Activated T-cell treated with anti-CD3 and anti-CD28 coated beads, Interleukin-2, amount 50 U/mL, for 72 hours (primary cell): ENCODE data around the gene WDR73. TPM values are rescaled to one million over a fixed set of nuclear protein-coding genes. Genes with fewer than 3 reads are reported as not detected.
"Not testable (repeated sequence)": the region's sequence is repeated elsewhere in the genome, so short reads cannot be mapped to it uniquely, and the experiment has no call there.

Experiments
- ATAC-seq, 2 donors: fragments of 150-1000 bp; cut with Tn5 transposase; replicated peaks in 1 of 2; 2 replicates each; pipeline ENCODE4 v1.10.0; 2021; ENCODE audit warnings: moderate library complexity in 2 of 2, mild to moderate bottlenecking in 1 of 2
- DNase-seq, 2 donors: peaks; one replicate each; pipeline ENCODE4 v3.0.0; 2021 to 2022; ENCODE audit warnings: mixed read lengths in 1 of 2
- H3K27ac Mint-ChIP-seq: one replicate; pipeline ENCODE4 v1.8.0; 2022; ENCODE audit warnings: mild to moderate bottlenecking, moderate library complexity, mixed read lengths
- H3K27me3 Mint-ChIP-seq: one replicate; pipeline ENCODE4 v1.8.0; 2022; ENCODE audit warnings: low read depth, mixed read lengths
- H3K36me3 Mint-ChIP-seq, 2 donors: one replicate each; pipeline ENCODE4 v1.8.0; 2022; ENCODE audit warnings: mixed read lengths in 2 of 2, mild to moderate bottlenecking in 1 of 2; ENCODE audit not compliant: insufficient read depth in 2 of 2
- H3K4me1 Mint-ChIP-seq: one replicate; pipeline ENCODE4 v1.8.0; 2022; ENCODE audit warnings: low read depth, mixed read lengths
- H3K4me3 Mint-ChIP-seq, 2 donors: one replicate each; pipeline ENCODE4 v1.8.0; 2022; ENCODE audit warnings: mild to moderate bottlenecking in 2 of 2, mixed read lengths in 2 of 2, moderate library complexity in 2 of 2
- H3K9me3 Mint-ChIP-seq, 2 donors: one replicate each; pipeline ENCODE4 v1.8.0; 2022; ENCODE audit warnings: mixed read lengths in 2 of 2
- total RNA-seq, 2 donors: library from RNA; stranded (reverse); gene quantifications; one replicate each; pipeline ENCODE4 v1.2.3, GENCODE V29; 2022

The WDR73 gene
- total RNA-seq, 2 donors from 2014 or later, result 16.1 to 16.7 TPM

GRCh38 chr15:84648539-84648938 is 5.5 kb downstream of the WDR73 start:
- no peak for ATAC-seq
- peaks cover 37% of the 10 kb centered on the region for H3K4me1 Mint-ChIP-seq
- no peaks in the 10 kb centered on the region for H3K27me3 Mint-ChIP-seq
- H3K4me3 Mint-ChIP-seq, result no peak overlapping the region
- no peaks in the 10 kb centered on the region for H3K9me3 Mint-ChIP-seq
- peaks cover 12 to 30% of the 10 kb centered on the region in 2 donors for H3K36me3 Mint-ChIP-seq
- DNase-seq, result no peak
- H3K27ac Mint-ChIP-seq, result peak overlapping the region; percentile 5

DNA sequence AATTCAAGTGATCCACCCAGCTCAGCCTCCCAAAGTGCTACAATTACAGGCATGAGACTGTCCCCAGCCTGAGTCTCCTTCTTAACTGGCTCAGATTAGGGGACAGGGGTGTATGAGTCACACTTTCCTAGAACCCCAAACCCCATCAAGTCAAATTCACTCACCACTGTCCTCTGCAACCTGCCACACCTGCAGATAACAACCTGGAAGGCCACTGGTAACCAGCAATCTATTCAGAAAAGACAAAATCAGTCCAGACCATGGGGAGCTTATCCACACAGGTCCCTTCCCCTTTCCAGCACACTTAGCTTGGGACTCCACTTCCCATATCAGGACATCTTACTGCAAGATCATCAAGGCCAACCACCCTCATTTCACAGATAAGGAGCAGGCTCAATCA is 6.4 kb downstream of the WDR73 start:
- DNase-seq, result no peak
- peaks cover 12 to 33% of the 10 kb centered on the region in 2 donors for H3K36me3 Mint-ChIP-seq
- peak overlapping the region; percentile 51 for H3K27ac Mint-ChIP-seq

DNA sequence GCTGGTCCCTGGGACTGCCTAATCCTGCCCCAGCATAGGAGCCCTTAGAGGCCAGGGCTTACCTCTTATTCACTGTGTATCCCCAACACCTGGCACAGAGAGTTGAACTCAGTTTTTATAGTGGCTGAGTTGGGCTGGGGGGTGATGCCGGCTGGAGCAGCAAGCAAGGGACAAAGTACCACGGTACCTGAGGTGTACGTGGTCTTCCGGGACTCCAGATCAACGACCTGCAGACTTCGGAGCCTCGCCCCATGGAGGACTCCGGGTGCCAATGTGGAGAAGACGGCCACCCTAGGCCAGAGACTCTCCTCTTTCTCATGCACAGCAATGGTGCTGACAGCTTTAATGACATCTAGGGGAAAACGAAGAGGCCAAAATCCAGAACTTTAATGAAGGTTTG is 8.1 kb downstream of the WDR73 start:
- no peak for ATAC-seq
- Mint-ChIP-seq H3K4me1 (peaks cover 19% of the 10 kb centered on the region), H3K4me3 (no peak overlapping the region)

More for the DNA sequence above, 6.4 kb downstream of the WDR73 start:
- H3K4me1 Mint-ChIP-seq, result peaks cover 29% of the 10 kb centered on the region
- no peaks in the 10 kb centered on the region for H3K9me3 Mint-ChIP-seq
- ATAC-seq, result peak; percentile 13 to 19
- no peak overlapping the region for H3K4me3 Mint-ChIP-seq
- H3K27me3 Mint-ChIP-seq, result no peaks in the 10 kb centered on the region

GRCh38 chr15:84645496-84645895 is 8.6 kb downstream of the WDR73 start:
- no peak for ATAC-seq
- H3K4me1 Mint-ChIP-seq, result peaks cover 23% of the 10 kb centered on the region
- H3K9me3 Mint-ChIP-seq, result no peaks in the 10 kb centered on the region
- no peak overlapping the region for H3K27ac Mint-ChIP-seq
- H3K27me3 Mint-ChIP-seq, result no peaks in the 10 kb centered on the region
- peaks cover 6 to 22% of the 10 kb centered on the region in 2 donors for H3K36me3 Mint-ChIP-seq
- H3K4me3 Mint-ChIP-seq, result no peak overlapping the region
- no peak for DNase-seq

More for the DNA sequence above, 8.1 kb downstream of the WDR73 start:
- no peaks in the 10 kb centered on the region for H3K27me3 Mint-ChIP-seq
- peaks cover 6 to 22% of the 10 kb centered on the region in 2 donors for H3K36me3 Mint-ChIP-seq
- no peaks in the 10 kb centered on the region for H3K9me3 Mint-ChIP-seq
- no peak for DNase-seq
- no peak overlapping the region for H3K27ac Mint-ChIP-seq

DNA sequence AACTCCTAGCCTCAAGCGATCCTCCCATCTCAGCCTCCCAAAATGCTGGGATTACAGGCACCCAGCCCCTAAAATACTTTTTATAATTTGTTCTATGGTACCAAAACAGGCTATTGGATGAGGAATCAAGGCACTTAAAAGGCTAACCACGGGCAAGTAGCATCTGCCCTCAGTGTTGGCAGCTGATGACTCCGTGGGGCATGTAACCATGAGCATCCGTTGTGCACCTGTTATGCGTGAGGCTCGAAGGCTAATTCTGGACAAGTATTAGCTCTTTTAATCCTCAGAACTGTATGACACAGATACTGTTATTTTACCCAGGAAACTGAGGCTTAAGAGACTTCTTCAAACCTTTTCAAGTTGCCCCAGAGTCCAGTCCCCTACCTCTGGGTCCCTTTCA is 10.2 kb downstream of the WDR73 start:
- Mint-ChIP-seq H3K4me3 (no peak overlapping the region), H3K36me3 (peaks cover 4 to 15% of the 10 kb centered on the region in 2 donors), H3K4me1 (peaks cover 19% of the 10 kb centered on the region), H3K9me3 (no peaks in the 10 kb centered on the region), H3K27me3 (no peaks in the 10 kb centered on the region), H3K27ac (no peak overlapping the region)
- ATAC-seq (no peak), DNase-seq (no peak)

DNA sequence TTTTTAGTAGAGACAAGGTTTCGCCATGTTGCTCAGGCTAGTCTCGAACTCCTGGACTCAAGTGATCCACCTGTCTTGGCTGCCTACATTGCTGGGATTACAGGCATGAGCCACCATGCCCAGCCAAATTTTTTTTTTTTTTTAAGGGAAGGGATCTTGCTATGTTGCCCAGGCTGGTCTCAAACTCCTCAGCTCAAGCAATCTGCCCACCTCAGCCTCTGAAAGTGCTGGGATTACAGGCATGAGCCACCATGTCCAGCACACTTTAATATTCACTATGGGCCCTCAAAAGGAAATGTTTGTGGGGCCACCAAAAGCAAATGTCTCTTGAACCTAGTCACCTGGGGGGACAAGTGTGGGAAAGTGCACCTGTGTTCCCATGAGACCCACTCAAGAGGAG is 11.4 kb downstream of the WDR73 start:
- DNase-seq, H3K4me3 Mint-ChIP-seq, H3K27ac Mint-ChIP-seq, H3K27me3 Mint-ChIP-seq, H3K9me3 Mint-ChIP-seq, ATAC-seq: not testable (repeated sequence)
- Mint-ChIP-seq H3K4me1 (peaks cover 20% of the 10 kb centered on the region), H3K36me3 (peaks cover 7 to 19% of the 10 kb centered on the region in 2 donors)

GRCh38 chr15:84641871-84642270 is 12.2 kb downstream of the WDR73 start:
- Mint-ChIP-seq H3K4me1 (peaks cover 20% of the 10 kb centered on the region), H3K36me3 (peaks cover 7 to 19% of the 10 kb centered on the region in 2 donors), H3K27ac (peak overlapping the region; percentile 73)
- not testable (repeated sequence) for H3K4me3 Mint-ChIP-seq, H3K9me3 Mint-ChIP-seq, ATAC-seq, DNase-seq, H3K27me3 Mint-ChIP-seq

GRCh38 chr15:84638103-84638502 is 16.0 kb downstream of the WDR73 start:
- Mint-ChIP-seq H3K4me3 (peak overlapping the region in 1 of 2 donors; percentile 15), H3K4me1 (peaks cover 48% of the 10 kb centered on the region), H3K27ac (peak overlapping the region; percentile 29), H3K9me3 (no peaks in the 10 kb centered on the region), H3K36me3 (peaks cover 8 to 17% of the 10 kb centered on the region in 2 donors), H3K27me3 (no peaks in the 10 kb centered on the region)
- DNase-seq (no peak), ATAC-seq (no peak)

- Mint-ChIP-seq H3K27me3 (no peaks in the 10 kb centered on the region), H3K27ac (peak overlapping the region; percentile 92), H3K9me3 (no peaks in the 10 kb centered on the region), H3K4me3 (peak overlapping the region; percentile 96 to 97), H3K4me1 (peaks cover 69% of the 10 kb centered on the region), H3K36me3 (peaks cover 9 to 17% of the 10 kb centered on the region in 2 donors)
- ATAC-seq (no peak), DNase-seq (no peak)
Measured at GRCh38 chr15:84634228-84634837, 19.8 kb downstream of the WDR73 start.

DNA sequence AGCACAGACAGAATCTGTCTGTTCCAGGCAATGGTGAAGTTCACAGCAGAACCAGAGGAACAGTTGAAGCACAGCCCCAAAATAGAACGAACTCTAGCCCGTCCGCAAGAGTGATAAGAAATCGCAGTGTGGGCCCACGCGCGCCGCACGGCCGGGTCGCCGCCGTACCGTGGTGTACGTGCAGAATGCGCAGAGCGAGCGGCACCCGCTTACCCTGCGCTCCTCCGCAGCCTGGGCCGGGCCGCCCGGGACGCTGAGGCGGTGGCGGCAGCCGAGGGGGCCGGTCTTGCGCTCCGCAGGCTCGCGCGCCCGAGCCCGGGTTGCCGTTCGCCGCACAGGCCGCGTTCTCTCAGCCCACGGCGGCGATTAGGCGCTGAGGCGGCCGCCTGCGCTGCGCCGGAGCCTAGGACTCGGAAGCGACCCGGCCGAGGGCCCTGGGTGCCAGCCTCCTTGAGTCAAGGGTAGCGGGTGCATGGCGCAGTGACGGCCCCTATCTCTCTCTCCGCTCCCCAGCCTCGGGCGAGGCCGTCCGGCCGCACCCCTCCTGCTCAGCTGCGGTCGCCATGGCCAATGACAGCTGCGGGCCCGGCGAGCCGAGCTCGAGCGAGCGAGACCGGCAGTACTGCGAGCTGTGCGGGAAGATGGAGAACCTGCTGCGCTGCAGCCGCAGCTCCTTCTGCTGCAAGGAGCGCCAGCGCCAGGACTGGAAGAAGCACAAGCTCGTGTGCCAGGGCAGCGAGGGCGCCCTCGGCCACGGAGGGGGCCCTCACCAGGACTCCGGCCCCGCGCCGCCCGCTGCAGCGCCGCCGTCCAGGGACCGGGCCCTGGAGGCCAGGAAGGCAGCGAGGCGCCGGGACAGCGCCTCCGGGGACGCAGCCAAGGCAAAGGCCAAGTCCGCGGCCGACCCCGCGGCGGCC is 20.5 kb downstream of the WDR73 start:
- ATAC-seq (peak; percentile 61 to 62), DNase-seq (peak; percentile 71 to 75)
- no peaks in the 10 kb centered on the region for H3K9me3 Mint-ChIP-seq
- peaks cover 9 to 17% of the 10 kb centered on the region in 2 donors for H3K36me3 Mint-ChIP-seq
- H3K27ac Mint-ChIP-seq, result peak overlapping the region; percentile 93
- no peaks in the 10 kb centered on the region for H3K27me3 Mint-ChIP-seq
- peaks cover 69% of the 10 kb centered on the region for H3K4me1 Mint-ChIP-seq
- H3K4me3 Mint-ChIP-seq, result peak overlapping the region; percentile 96 to 97

GRCh38 chr15:84631706-84632272 is 22.3 kb downstream of the WDR73 start:
- no peaks in the 10 kb centered on the region for H3K9me3 Mint-ChIP-seq
- H3K4me1 Mint-ChIP-seq, result peaks cover 57% of the 10 kb centered on the region
- ATAC-seq, result no peak
- H3K27ac Mint-ChIP-seq, result peak overlapping the region; percentile 79
- H3K27me3 Mint-ChIP-seq, result no peaks in the 10 kb centered on the region
- no peak for DNase-seq
- peak overlapping the region; percentile 96 to 97 for H3K4me3 Mint-ChIP-seq
- H3K36me3 Mint-ChIP-seq, result peaks cover 4 to 7% of the 10 kb centered on the region in 2 donors

- ATAC-seq, result no peak
- Mint-ChIP-seq H3K27me3 (no peaks in the 10 kb centered on the region), H3K4me3 (no peak overlapping the region), H3K4me1 (peaks cover 29% of the 10 kb centered on the region), H3K9me3 (no peaks in the 10 kb centered on the region), H3K36me3 (peaks cover 2 to 6% of the 10 kb centered on the region in 2 donors), H3K27ac (no peak overlapping the region)
- DNase-seq, result no peak
Measured at GRCh38 chr15:84629033-84629432, 25.1 kb downstream of the WDR73 start.

DNA sequence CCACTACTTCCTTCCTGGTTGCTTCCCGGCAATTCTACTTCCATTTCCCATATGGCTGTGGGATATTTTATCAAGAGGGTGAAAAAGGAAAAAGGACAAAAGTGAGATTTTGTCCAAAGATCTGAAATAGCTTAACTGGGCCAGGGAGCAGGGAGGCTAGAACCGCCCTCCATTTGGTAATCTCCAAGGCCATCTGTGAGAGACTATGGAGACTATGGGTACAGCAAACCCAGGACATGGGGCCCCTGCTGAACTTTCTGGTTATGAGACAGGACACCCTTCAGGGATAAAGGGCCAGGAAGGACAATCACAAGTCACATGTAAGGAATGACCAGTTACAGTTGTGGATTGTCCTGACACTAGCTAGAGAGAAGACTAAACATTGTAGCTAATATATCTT is 29.0 kb downstream of the WDR73 start:
- Mint-ChIP-seq H3K27me3 (no peaks in the 10 kb centered on the region), H3K9me3 (peaks cover 6 to 20% of the 10 kb centered on the region in 2 donors), H3K4me3 (no peak overlapping the region), H3K27ac (no peak overlapping the region), H3K4me1 (peaks cover 4% of the 10 kb centered on the region), H3K36me3 (peaks cover 25% of the 10 kb centered on the region in 2 donors)
- no peak for DNase-seq
- no peak for ATAC-seq
